ENCODE measurements around the gene CYP3A5. TPM values are rescaled to one million over a fixed set of nuclear protein-coding genes. Genes with fewer than 3 reads are reported as not detected.

The CYP3A5 gene
- total and polyA plus RNA-seq, 2 of the 13 experiments (the other 11 are each of a cell fraction or from before 2014, with no cell fraction given): 5.7 to 9.3 TPM

DNA sequence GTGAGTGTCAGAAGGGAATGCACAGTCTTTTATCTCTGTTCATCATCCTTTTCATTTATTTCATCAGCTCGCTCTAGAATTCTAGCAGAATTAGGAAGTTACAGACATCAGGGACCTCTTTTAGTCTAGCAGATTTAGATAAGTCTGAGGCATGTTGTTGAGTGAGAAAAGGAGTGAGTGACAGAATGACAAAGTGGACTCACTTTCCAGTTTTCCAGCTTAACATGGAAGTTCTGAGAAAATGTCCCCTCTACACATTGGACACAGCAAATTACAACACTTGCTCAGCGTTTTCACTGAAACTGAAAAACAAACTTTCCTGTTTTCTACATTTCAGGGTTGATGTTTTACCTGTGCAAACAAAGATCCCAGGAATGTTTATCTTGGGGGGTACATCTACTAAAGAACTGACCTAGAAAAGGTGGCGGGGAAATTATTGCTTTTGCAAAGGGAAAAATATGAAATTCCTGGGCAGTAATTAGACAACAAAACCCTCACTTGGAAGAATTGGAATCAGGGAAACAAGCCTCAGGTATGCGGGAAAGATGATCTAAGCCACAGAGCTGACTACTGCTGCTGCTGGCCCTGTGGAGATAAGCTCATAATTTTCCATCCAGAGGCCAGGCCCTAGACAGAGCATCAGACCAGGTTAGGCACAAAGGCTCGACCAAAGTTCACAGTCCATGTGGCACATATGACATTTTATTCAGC lies 14.6 kb upstream of the CYP3A5 start (continued):
- TF ChIP-seq PLSCR1 (CRISPR knock-in tag; IDR thresholded peaks at IDR 0.05; ENCODE audit: borderline replicate concordance): no peak
- TF ChIP-seq SRSF4 (IDR thresholded peaks at IDR 0.05; ENCODE audit: low read depth, low read length, poor library complexity, severe bottlenecking): no peak
- TF ChIP-seq, protein P1, sequence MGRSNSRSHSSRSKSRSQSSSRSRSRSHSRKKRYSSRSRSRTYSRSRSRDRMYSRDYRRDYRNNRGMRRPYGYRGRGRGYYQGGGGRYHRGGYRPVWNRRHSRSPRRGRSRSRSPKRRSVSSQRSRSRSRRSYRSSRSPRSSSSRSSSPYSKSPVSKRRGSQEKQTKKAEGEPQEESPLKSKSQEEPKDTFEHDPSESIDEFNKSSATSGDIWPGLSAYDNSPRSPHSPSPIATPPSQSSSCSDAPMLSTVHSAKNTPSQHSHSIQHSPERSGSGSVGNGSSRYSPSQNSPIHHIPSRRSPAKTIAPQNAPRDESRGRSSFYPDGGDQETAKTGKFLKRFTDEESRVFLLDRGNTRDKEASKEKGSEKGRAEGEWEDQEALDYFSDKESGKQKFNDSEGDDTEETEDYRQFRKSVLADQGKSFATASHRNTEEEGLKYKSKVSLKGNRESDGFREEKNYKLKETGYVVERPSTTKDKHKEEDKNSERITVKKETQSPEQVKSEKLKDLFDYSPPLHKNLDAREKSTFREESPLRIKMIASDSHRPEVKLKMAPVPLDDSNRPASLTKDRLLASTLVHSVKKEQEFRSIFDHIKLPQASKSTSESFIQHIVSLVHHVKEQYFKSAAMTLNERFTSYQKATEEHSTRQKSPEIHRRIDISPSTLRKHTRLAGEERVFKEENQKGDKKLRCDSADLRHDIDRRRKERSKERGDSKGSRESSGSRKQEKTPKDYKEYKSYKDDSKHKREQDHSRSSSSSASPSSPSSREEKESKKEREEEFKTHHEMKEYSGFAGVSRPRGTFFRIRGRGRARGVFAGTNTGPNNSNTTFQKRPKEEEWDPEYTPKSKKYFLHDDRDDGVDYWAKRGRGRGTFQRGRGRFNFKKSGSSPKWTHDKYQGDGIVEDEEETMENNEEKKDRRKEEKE (IDR thresholded peaks at IDR 0.05): no peak
- no peak for TF ChIP-seq ZNF333 (CRISPR knock-in tag; IDR thresholded peaks at IDR 0.05; ENCODE audit: borderline replicate concordance)
- TF ChIP-seq HNF4A (CRISPR knock-in tag; IDR thresholded peaks at IDR 0.05): peak; percentile 81
- TF ChIP-seq ZNF10 (CRISPR knock-in tag; IDR thresholded peaks at IDR 0.05; ENCODE audit: borderline replicate concordance, low read depth): no peak
- TF ChIP-seq, protein P2, sequence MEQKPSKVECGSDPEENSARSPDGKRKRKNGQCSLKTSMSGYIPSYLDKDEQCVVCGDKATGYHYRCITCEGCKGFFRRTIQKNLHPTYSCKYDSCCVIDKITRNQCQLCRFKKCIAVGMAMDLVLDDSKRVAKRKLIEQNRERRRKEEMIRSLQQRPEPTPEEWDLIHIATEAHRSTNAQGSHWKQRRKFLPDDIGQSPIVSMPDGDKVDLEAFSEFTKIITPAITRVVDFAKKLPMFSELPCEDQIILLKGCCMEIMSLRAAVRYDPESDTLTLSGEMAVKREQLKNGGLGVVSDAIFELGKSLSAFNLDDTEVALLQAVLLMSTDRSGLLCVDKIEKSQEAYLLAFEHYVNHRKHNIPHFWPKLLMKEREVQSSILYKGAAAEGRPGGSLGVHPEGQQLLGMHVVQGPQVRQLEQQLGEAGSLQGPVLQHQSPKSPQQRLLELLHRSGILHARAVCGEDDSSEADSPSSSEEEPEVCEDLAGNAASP (CRISPR knock-in tag; IDR thresholded peaks at IDR 0.05; ENCODE audit: borderline replicate concordance): no peak
- TF ChIP-seq TRIM24 (CRISPR knock-in tag; IDR thresholded peaks at IDR 0.05): no peak
- TF ChIP-seq MLLT10 (CRISPR knock-in tag; IDR thresholded peaks at IDR 0.05): no peak
- no peak for TF ChIP-seq ZNF770 (CRISPR knock-in tag; IDR thresholded peaks at IDR 0.05)
- no peak for TF ChIP-seq CCDC6 (CRISPR knock-in tag; IDR thresholded peaks at IDR 0.05)
- TF ChIP-seq ATM (IDR thresholded peaks at IDR 0.05; ENCODE audit: borderline replicate concordance): no peak
- no peak for TF ChIP-seq FOXK2 (IDR thresholded peaks at IDR 0.05)
- TF ChIP-seq ZNF558 (CRISPR knock-in tag; IDR thresholded peaks at IDR 0.05; ENCODE audit: borderline replicate concordance): no peak
- TF ChIP-seq, protein P3, sequence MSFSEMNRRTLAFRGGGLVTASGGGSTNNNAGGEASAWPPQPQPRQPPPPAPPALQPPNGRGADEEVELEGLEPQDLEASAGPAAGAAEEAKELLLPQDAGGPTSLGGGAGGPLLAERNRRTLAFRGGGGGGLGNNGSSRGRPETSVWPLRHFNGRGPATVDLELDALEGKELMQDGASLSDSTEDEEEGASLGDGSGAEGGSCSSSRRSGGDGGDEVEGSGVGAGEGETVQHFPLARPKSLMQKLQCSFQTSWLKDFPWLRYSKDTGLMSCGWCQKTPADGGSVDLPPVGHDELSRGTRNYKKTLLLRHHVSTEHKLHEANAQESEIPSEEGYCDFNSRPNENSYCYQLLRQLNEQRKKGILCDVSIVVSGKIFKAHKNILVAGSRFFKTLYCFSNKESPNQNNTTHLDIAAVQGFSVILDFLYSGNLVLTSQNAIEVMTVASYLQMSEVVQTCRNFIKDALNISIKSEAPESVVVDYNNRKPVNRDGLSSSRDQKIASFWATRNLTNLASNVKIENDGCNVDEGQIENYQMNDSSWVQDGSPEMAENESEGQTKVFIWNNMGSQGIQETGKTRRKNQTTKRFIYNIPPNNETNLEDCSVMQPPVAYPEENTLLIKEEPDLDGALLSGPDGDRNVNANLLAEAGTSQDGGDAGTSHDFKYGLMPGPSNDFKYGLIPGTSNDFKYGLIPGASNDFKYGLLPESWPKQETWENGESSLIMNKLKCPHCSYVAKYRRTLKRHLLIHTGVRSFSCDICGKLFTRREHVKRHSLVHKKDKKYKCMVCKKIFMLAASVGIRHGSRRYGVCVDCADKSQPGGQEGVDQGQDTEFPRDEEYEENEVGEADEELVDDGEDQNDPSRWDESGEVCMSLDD (CRISPR knock-in tag; IDR thresholded peaks at IDR 0.05; ENCODE audit: borderline replicate concordance): peak; percentile 58; the same call in 1 of the 2 replicates
- peak; percentile 52; the same call in 1 of the 2 replicates for TF ChIP-seq SMYD3 (CRISPR knock-in tag; IDR thresholded peaks at IDR 0.05)
- no peak for TF ChIP-seq KAT2B (IDR thresholded peaks at IDR 0.05; ENCODE audit: borderline replicate concordance, low read depth, low read length)
- TF ChIP-seq BRCA1 (CRISPR knock-in tag; IDR thresholded peaks at IDR 0.05): no peak
- no peak for TF ChIP-seq HNRNPK (IDR thresholded peaks at IDR 0.05; ENCODE audit: low read depth, low read length, poor library complexity, severe bottlenecking)
- TF ChIP-seq ZNF343 (CRISPR knock-in tag; IDR thresholded peaks at IDR 0.05): no peak

All from HepG2 (cell line).